T-helper 1 cell treated with Interleukin-12 subunit alpha and Interleukin-12 subunit beta and Interleukin-4 antibody, amounts not matched to agents 30 ng/mL and 1 ng/mL, for 36 hours (primary cell): ENCODE measurements around the gene MFAP4. TPM values are rescaled to one million over a fixed set of nuclear protein-coding genes. Genes with fewer than 3 reads are reported as not detected.

ENCODE experiments used
- intact Hi-C: fragments of 100-400 bp; cut with micrococcal nuclease; formaldehyde crosslinking; loops from one replicate; pipeline ENCODE4 v1.15.1; 2024
- total RNA-seq: library from RNA; stranded (reverse); gene quantifications from 2 replicates; pipeline ENCODE4 v1.2.3, GENCODE V29; 2022

The MFAP4 gene
- total RNA-seq, 1 donor from 2014 or later: not detected

- intact Hi-C loops: no loop called here
Measured at GRCh38 chr17:19372439-19372838, 14.6 kb downstream of the MFAP4 start.

- intact Hi-C loops: no loop called here
Measured at GRCh38 chr17:19372011-19372370, 15.0 kb downstream of the MFAP4 start.

GRCh38 chr17:19371259-19372010 lies 15.6 kb downstream of the MFAP4 start:
- intact Hi-C loops: no loop called here

- intact Hi-C loops: loop anchor here (1.0 kb wide), 1 partner anchor 8 kb away; the partner anchor contains the start of gene MAPK7
Measured at GRCh38 chr17:19370493-19370960, 16.5 kb downstream of the MFAP4 start.

- intact Hi-C loops: loop anchor here (1.0 kb wide), 1 partner anchor 8 kb away; the partner anchor contains the start of gene MAPK7
Measured at GRCh38 chr17:19369846-19370492, 17.0 kb downstream of the MFAP4 start.

GRCh38 chr17:19369107-19369778 lies 17.7 kb downstream of the MFAP4 start:
- intact Hi-C loops: no loop called here

- intact Hi-C loops: no loop called here
Measured at GRCh38 chr17:19368229-19368628, 18.8 kb downstream of the MFAP4 start.

- intact Hi-C loops: no loop called here
Measured at GRCh38 chr17:19366637-19366972, 20.4 kb downstream of the MFAP4 start.

- intact Hi-C loops: no loop called here
Measured at GRCh38 chr17:19365833-19366636, 21.0 kb downstream of the MFAP4 start.

- intact Hi-C loops: no loop called here
Measured at GRCh38 chr17:19365499-19365817, 21.5 kb downstream of the MFAP4 start.

- intact Hi-C loops: loop anchor here (5.0 kb wide), 3 partner anchors 58 to 642 kb away; partner anchors contain the start of genes PRPSAP2 and SPECC1
Measured at GRCh38 chr17:19364699-19365498, 22.1 kb downstream of the MFAP4 start.

- intact Hi-C loops: loop anchor here (2.0 to 5.0 kb wide), 4 partner anchors 56 to 644 kb away; partner anchors contain the start of genes PRPSAP2 and SPECC1
Measured at GRCh38 chr17:19363460-19364035, 23.4 kb downstream of the MFAP4 start.

GRCh38 chr17:19363114-19363438 lies 23.9 kb downstream of the MFAP4 start:
- intact Hi-C loops: loop anchor here (2.0 to 5.0 kb wide), 4 partner anchors 56 to 644 kb away; partner anchors contain the start of genes PRPSAP2 and SPECC1

GRCh38 chr17:19362277-19363113 lies 24.5 kb downstream of the MFAP4 start, which contains the start of gene B9D1:
Gene B9D1 (minus strand): TSS chr17:19362723. CDS start chr17:19362569, 154 bp downstream.
- intact Hi-C loops: loop anchor here (1.0 to 5.0 kb wide), 11 partner anchors 15 to 645 kb away; partner anchors contain the start of genes AKAP10, ALDH3A2, PRPSAP2 and SPECC1

- intact Hi-C loops: loop anchor here (1.0 to 5.0 kb wide), 11 partner anchors 15 to 645 kb away; partner anchors contain the start of genes AKAP10, ALDH3A2, PRPSAP2 and SPECC1
Measured at GRCh38 chr17:19361944-19362276, 25.1 kb downstream of the MFAP4 start.

- intact Hi-C loops: loop anchor here (5.0 kb wide), 3 partner anchors 54 to 646 kb away; partner anchors contain the start of genes PRPSAP2 and SPECC1
Measured at GRCh38 chr17:19361326-19361725, 25.7 kb downstream of the MFAP4 start.

- intact Hi-C loops: loop anchor here (5.0 kb wide), 3 partner anchors 53 to 647 kb away; partner anchors contain the start of genes PRPSAP2 and SPECC1
Measured at GRCh38 chr17:19360772-19361171, 26.2 kb downstream of the MFAP4 start.

GRCh38 chr17:19359856-19360255 lies 27.1 kb downstream of the MFAP4 start:
- intact Hi-C loops: loop anchor here (5.0 kb wide), 3 partner anchors 53 to 647 kb away; partner anchors contain the start of genes PRPSAP2 and SPECC1

- intact Hi-C loops: no loop called here
Measured at GRCh38 chr17:19359151-19359550, 27.8 kb downstream of the MFAP4 start.
